ENCODE results near the gene TUBA4B.
"Not testable (repeated sequence)": the region's sequence is repeated elsewhere in the genome, so short reads cannot be mapped to it uniquely, and the experiment has no call there.

Gene TUBA4B

GRCh38 chr2:219277703-219278654, 24.9 kb downstream of the TUBA4B start:
- peak; percentile 61 for DNase-seq (ENCODE audit: low read depth)

GRCh38 chr2:219278655-219279150, 25.7 kb downstream of the TUBA4B start:
- DNase-seq (ENCODE audit: low read depth): no peak

GRCh38 chr2:219279151-219279915, 26.3 kb downstream of the TUBA4B start, which contains the start of gene DNAJB2:
DNAJB2 (plus strand) TSS chr2:219279366; CDS start chr2:219279834, 468 bp downstream.
- DNase-seq (ENCODE audit: low read depth): peak; percentile 99

- no peak for DNase-seq (ENCODE audit: low read depth)
These were observed 27.0 kb downstream of the TUBA4B start for GRCh38 chr2:219279916-219280516.

- no peak for DNase-seq (ENCODE audit: low read depth)
These were observed 27.6 kb downstream of the TUBA4B start for GRCh38 chr2:219280651-219281050.

- DNase-seq (ENCODE audit: low read depth): no peak
These were observed 28.5 kb downstream of the TUBA4B start for GRCh38 chr2:219281588-219281987.

GRCh38 chr2:219282375-219282774, 29.3 kb downstream of the TUBA4B start:
- no peak for DNase-seq (ENCODE audit: low read depth)

- no peak for DNase-seq (ENCODE audit: low read depth)
These were observed 30.0 kb downstream of the TUBA4B start for GRCh38 chr2:219282943-219283581.

GRCh38 chr2:219284501-219285372, 31.7 kb downstream of the TUBA4B start:
- no peak for DNase-seq (ENCODE audit: low read depth)

- DNase-seq (ENCODE audit: low read depth): no peak
These were observed 32.3 kb downstream of the TUBA4B start for GRCh38 chr2:219285373-219285735.

GRCh38 chr2:219285894-219286425, 32.9 kb downstream of the TUBA4B start:
- DNase-seq (ENCODE audit: low read depth): no peak

- no peak for DNase-seq (ENCODE audit: low read depth)
These were observed 33.5 kb downstream of the TUBA4B start for GRCh38 chr2:219286436-219287115.

- DNase-seq (ENCODE audit: low read depth): not testable (repeated sequence)
These were observed 34.0 kb downstream of the TUBA4B start for GRCh38 chr2:219287116-219287440.

GRCh38 chr2:219287580-219288265, 34.7 kb downstream of the TUBA4B start:
- no peak for DNase-seq (ENCODE audit: low read depth)

- no peak for DNase-seq (ENCODE audit: low read depth)
These were observed 36.1 kb downstream of the TUBA4B start for GRCh38 chr2:219289195-219289536.

GRCh38 chr2:219289537-219290361, 36.7 kb downstream of the TUBA4B start:
- DNase-seq (ENCODE audit: low read depth): no peak

- DNase-seq (ENCODE audit: low read depth): no peak
These were observed 37.5 kb downstream of the TUBA4B start for GRCh38 chr2:219290381-219291171.

- no peak for DNase-seq (ENCODE audit: low read depth)
These were observed 38.4 kb downstream of the TUBA4B start for GRCh38 chr2:219291394-219291793.

Data from activated T-helper 9 cell treated with anti-CD3 and anti-CD28 coated beads, Interleukin-2, amount 50 U/mL, for 16 hours (primary cell).